K562 (cell line): Measurements from ENCODE around the gene ABHD16B.

ENCODE experiments used
- CTCF ChIP-seq, 3 experiments: IDR thresholded peaks in 2 of 3; conservative IDR thresholded peaks in 1 of 3; 2 replicates each; pipeline ENCODE4 v1.5.1; 2011 to 2012; ENCODE audit warnings: low read length in 3 of 3, mild to moderate bottlenecking in 3 of 3, control low read depth in 2 of 3, improper control_type of control experiment in 1 of 3, inconsistent platforms in 1 of 3, low read depth in 1 of 3, mixed read lengths in 1 of 3, moderate library complexity in 1 of 3; ENCODE audit not compliant: insufficient read depth in 2 of 3
- EP300 ChIP-seq: IDR thresholded peaks from 2 replicates; pipeline ENCODE4 v1.6.1; 2012; ENCODE audit warnings: low read length, improper control_type of control experiment
- HDGF ChIP-seq: fragments of 450-650 bp; IDR thresholded peaks from 2 replicates; pipeline ENCODE4 v1.6.1; 2016
- MCM3 ChIP-seq: fragments of 450-650 bp; IDR thresholded peaks from 2 replicates; pipeline ENCODE4 v1.6.1; 2016
- RUNX1 ChIP-seq: sonication (generic); IDR thresholded peaks from 2 replicates; pipeline ENCODE4 v1.6.1; 2016; ENCODE audit warnings: antibody characterized with exemption, low read depth

- no peak for TF ChIP-seq HDGF
- no peak for TF ChIP-seq RUNX1
- TF ChIP-seq EP300 = no peak
- TF ChIP-seq MCM3 = no peak
- TF ChIP-seq CTCF (IDR thresholded peaks at IDR 0.05 in 2 of 3, conservative IDR thresholded peaks at IDR 0.05 in 1 of 3; ENCODE audit: insufficient read depth in 2 of 3, low read depth in 1 of 3, low read length in 3 of 3) = no peak
Measured at GRCh38 chr20:63895202-63895951, 34.1 kb downstream of the ABHD16B start.
